HG02623 (cell line): Measurements from ENCODE around the gene CAPNS1.
A peak's percentile ranks its signal among the peaks of the same experiment; 100 is the strongest.
"Not testable (repeated sequence)": the region's sequence is repeated elsewhere in the genome, so short reads cannot be mapped to it uniquely, and the experiment has no call there.

Experiments used
- ATAC-seq: cut with Tn5 transposase; IDR thresholded peaks from one replicate; pipeline ENCODE4 v1.9.1; 2021; ENCODE audit warnings: moderate library complexity; ENCODE audit not compliant: unreplicated experiment

CAPNS1 gene

DNA sequence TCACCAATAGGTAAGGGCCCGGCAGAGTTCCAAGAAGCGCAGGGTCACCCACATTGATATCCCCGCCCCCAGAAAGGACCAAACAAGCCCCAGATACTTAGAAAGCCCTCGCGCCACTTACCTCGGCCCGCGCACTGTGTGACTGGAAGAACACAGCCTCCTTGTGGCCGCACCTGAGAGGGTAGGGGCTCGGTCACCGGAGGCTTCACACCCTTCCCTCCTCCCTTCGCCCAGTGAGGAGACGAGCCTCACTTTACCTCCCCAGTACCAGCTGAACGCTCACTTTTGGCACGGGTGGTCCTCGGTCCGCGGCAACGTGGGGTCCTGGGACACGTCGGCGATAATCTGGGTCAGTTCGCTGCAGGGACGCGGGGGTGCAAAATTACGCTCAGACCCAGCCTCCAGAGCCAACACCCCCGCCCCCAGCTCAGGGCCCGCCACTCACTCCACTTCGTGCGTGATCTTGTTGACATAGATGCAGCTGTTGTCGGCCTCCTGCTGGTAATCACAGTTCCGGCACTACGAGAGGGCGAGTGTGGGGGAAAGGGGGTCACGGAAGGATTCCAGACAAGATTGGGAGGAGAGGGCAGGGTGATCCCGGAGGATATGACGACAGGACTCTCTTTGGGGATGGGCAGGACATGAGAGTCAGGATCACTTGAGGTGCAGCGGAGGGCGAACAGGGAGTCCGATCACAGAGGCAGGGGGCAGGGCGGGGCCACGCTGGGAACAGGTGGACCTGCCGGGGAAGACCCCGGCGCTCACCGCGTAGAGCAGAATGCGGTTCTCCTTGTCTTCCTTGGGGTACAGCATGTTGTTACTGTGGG is 25.8 kb upstream of the CAPNS1 start:
- ATAC-seq, result no peak

DNA sequence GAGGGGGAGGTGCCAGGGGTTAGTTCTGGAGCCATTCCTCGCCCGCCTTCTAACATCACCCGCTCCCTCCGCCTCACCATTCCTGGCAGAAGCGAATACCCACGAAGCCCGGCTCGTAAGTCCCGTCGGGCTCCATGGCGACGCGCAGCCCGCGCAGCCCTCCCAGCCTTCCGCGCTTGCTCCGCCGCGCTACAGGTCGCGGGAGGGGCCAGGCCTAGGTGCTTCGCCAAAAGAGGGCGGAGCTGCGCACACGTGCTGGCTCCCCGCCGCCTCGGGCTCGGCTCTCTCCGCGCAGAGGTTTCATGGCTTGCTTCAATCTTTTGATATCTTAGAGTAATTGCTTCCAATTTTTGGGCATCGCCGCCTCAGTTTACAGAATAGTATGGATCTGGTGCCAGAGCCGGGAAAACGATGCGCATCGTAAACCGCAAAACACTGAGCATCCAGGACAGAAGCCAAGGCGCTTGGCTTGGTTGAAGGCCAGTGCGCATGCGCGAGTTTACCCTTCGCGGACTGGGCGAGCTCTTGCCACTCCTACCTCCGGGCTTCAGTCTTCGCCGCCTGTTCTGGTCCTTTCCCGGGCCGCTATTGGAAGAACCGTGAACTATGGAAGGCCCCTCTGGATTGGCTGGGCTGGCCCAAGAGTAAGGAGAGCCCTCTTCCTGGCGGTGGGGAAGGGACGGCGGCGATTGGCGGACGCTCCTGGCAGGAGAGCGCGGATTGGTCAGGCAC is 25.0 kb upstream of the CAPNS1 start, which contains the start of gene POLR2I:
Gene POLR2I (minus strand): TSS at position 155 of the 732 bp plus-strand sequence. CDS start 19 bp downstream, at position 136.
- peak; percentile 81 for ATAC-seq

DNA sequence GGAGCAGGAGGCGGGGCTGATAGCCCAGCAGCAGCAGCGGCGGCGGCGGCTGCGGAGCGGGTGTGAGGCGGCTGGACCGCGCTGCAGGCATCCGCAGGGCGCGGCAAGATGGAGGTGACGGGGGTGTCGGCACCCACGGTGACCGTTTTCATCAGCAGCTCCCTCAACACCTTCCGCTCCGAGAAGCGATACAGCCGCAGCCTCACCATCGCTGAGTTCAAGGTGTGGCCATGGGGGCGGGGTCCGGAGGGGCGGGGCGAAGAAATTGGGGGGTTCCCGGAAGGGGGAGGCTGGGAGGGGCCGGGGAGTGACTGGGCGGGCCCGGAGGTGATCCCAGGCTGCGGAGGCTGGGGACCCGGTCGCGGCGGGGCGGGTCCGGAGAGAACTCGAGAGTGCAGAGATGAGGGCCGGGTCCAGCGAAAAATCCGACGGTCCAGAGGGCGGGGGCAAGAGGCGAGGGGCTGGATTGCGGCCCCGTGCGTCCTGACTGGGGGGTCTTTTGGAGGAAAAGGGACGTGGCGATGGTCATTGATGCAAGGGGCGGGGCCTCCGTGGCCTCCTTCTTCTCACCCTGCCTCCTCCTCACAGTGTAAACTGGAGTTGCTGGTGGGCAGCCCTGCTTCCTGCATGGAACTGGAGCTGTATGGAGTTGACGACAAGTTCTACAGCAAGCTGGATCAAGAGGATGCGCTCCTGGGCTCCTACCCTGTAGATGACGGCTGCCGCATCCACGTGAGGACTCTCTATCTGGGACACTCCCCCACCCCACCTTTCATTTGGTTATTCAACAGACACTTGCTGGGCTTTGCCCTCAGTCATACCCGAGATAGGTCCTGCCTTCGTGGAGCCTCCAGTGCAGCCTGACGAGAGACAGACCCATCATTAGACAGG is 24.2 kb upstream of the CAPNS1 start, which contains the start of gene TBCB:
Gene TBCB (plus strand): TSS at position 16 of the 891 bp plus-strand sequence. CDS start 93 bp downstream, at position 109.
- peak; percentile 27 for ATAC-seq

DNA sequence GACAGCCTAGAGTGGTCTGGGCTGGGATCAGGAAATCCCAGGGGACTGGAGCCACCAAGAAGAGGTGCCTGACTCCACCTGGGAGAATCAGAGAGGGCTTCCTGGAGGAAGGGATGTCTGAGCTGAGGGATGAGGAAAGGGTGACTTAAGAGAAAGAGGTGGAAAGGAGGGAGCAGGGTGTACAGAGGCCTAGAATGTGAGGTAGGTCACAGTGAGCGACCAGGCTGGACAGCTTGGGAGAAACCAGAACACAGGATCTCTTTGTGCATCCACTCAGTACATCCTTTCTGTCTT is 23.6 kb upstream of the CAPNS1 start:
- ATAC-seq, result no peak

DNA sequence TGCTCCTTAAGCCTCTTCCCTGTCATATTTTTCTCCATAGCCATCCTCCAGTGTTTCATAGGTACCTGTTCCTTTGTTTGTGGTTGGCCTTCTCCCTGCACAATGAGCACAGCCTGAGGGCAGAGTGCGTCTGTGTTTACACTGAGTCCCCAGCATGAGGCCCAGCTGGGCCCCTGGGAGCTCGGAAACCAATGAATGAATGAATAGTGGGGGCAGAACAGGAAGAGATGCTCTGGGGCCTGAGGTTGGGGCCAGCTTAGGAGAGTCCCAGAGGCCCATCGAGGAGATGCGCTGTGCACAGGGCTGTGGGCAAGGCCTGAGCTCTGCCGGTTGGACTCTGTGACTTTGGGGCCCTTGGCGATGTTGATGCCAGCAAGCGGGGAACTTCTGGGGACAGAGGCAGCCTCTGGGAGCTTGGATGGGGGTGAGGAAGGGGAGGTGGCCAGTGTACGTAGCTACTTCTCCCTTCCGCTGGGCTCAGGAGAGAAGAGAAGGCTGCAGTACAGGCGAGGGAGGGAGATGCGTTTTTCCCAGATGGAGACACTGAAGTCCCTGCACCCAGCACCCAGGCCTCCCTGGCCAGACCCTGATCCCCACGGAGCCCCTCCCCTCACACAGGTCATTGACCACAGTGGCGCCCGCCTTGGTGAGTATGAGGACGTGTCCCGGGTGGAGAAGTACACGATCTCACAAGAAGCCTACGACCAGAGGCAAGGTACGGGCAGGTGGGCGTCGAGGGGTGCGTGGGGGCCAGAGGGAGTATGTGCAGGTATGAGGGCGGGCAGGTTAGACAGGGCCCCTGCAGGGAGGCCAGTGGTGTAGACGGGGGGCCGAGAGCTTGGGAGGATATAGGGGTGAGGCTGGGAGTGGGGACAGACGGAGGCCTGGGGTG is 19.5 kb upstream of the CAPNS1 start:
- ATAC-seq, result no peak

DNA sequence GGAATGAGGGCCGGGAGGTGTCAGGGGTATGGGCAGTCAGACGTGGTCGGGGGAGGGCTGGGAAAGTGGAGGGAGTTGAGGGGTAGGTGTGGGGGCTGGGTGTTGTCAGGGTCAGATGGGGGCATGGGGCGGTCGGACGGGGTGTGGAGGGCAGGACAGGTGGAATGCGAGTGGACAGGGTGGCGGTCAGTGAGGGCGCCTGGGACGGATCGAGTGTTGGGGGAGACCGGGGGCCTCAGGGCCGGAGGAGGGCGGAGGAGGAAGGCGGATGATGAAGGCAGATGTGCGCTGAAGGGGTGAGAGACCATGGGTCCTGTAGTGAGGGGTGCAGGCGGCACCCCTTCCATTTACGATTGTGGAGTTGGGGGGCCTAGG is 18.9 kb upstream of the CAPNS1 start:
- ATAC-seq, result no peak

DNA sequence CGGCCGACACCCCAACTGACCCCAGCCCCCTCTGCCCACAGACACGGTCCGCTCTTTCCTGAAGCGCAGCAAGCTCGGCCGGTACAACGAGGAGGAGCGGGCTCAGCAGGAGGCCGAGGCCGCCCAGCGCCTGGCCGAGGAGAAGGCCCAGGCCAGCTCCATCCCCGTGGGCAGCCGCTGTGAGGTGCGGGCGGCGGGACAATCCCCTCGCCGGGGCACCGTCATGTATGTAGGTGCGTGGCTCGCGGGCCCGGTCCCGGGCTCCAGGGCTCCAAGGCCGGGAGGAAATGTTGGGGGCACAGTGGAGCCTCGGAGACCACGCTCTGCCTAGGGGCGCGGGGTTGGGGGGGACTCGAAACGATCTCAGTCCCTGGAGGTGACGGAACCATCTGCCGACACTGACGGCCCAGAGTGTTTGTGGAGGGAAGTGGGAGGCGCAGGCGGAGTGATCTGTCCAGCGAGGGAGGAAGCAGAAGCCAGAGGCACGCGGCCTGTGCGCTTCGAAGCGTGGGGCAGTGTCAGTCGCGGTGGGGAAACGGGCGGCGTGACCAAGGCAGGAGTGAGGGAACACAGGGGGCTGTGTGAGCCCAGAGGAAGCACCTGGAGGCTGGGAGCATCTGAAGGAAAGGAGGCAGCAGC is 18.3 kb upstream of the CAPNS1 start:
- no peak for ATAC-seq

DNA sequence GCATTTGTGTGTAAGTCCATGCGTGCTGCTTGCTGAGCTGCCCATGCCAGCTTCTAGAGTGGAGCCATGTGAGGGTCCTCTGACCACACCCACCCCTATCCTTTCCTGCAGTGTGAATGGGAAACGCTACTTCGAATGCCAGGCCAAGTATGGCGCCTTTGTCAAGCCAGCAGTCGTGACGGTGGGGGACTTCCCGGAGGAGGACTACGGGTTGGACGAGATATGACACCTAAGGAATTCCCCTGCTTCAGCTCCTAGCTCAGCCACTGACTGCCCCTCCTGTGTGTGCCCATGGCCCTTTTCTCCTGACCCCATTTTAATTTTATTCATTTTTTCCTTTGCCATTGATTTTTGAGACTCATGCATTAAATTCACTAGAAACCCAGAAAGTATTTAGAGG is 14.3 kb upstream of the CAPNS1 start:
- ATAC-seq, result no peak

DNA sequence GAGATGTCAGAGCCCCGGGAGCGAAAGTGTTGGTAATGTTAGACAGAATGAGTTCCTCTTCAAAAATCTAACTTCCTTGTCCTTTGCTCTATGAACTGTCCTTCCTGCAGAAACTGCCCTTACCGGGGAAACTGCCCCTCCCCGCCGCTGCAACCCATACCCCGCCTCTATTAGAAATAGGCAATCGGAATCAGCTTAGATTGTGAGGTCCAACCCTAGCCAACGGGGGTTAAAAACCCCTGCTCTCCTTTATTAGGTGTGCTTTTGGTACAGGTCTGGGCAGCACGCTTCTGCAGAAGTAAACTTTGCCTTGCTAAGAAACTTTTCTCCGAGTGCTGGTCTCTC is 11.5 kb upstream of the CAPNS1 start:
- ATAC-seq, result no peak

DNA sequence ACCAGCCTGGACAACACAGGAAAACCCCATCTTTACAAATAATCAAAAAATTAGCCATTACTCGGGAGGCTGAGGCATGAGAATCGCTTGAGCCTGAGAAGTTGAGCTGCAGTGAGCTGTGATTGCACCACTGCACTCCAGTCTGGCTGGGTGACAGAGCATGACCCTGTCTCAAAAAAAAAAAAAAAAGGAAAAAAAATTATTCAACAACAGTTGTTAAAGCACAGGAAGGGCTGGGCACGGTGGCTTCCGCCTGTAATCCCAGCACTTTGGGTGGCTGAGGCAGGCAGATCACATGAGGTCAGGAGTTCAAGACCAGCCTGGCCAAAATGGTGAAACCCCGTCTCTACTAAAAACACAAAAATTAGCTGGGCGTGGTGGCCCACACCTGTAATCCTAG is 8.6 kb upstream of the CAPNS1 start:
- not testable (repeated sequence) for ATAC-seq

DNA sequence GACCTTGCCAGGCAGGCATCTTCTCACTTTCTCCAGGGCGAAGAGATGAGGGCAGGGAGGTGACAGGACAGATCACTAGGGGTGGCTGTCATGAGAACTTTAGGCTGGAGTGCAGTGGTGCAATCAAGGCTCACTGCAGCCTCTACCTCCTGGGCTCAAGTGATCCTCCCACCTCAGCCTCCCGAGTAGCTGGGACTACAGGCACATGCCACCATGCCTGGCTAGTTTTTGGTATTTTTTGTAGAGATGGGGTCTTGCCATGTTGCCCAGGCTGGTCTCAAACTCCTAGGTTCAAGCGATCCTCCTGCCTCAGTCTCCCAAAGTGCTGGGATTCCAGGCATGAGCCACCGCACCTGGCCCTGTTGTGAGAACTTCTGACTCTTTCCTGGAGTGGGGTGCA is 5.0 kb upstream of the CAPNS1 start:
- not testable (repeated sequence) for ATAC-seq

DNA sequence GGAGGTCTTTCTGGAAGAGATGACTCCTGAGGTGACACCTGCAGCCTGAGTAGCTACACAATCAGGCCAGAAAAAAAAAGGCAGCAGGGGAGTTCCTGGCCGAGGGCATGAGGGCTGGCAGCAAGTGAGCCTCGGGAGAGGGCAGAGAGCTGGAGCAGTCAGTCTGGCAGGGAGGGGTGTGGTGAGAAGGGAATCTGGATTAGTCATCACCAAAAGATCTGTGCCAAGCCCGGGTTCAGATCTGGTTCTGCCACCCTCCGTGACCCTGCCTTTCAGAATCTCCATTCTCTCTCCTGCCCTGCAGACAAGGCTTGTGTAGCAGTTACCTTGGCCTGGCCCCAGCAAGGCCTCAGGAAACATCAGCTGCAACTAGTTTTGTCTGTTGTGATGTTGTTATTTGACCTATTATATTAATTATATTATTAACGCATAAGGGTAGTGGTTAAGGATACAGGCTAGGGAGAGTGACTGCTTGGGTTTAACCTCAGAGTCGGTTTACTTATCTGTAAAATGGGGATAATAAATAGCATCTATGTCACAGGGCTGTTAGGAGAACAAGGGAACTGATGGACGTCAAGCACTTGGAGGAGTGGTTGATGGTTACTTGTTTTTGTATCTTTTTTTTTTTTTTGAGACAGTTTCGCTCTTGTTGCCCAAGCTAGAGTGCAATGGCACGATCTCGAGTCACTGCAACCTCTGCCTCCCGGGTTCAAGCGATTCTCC is 2.7 kb upstream of the CAPNS1 start:
- no peak for ATAC-seq

DNA sequence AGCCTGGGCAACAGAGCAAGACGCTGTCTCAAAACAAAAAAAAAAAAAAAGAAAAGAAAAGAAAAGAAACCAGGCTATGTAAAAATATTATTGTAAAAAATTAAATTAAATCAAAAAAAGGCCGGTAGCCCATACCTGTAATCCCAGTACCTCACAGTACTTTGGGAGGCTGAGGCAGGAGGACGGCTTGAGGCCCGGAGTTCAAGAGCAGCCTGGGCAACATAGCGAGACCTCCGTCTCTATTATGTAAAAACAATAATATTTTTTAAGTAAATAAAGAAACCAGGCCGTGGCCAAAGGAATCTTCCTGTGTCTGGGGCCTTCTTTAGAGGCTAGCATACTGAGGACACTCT is 770 bp upstream of the CAPNS1 start:
- no peak for ATAC-seq

DNA sequence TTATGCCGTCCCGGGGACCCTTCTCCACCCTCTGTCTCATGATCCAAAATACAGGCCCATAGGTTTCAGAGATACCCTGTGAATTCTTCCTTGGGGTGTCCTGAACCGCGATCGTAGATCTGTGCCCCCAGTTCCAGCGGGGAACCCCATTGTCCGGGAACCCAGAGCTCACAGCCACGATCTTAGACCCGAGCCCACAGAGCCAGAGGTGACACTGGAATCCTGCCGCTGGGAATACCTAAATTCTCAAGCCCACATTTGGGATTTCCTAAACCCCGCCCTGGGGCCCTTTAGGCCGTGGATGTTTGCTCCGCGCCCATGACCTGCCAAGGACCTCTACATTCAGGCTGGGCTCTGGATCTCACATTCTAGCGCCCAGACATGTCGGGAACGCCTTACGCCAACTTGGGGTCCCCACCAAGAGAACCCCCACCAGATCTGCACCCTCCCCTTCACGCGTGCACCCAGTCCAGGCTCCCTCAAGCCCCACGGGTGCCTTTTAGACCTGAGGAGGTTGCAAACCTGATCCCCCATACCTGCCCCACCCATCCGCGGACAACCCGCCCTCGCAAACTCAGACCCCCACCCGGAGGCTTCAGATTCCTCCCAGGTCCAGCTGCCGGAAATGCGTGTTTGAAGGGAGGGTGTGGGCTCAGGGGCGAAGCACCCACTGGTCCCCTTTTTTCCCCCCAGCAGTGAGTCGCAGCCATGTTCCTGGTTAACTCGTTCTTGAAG is 605 bp downstream of the CAPNS1 start:
- no peak for ATAC-seq

DNA sequence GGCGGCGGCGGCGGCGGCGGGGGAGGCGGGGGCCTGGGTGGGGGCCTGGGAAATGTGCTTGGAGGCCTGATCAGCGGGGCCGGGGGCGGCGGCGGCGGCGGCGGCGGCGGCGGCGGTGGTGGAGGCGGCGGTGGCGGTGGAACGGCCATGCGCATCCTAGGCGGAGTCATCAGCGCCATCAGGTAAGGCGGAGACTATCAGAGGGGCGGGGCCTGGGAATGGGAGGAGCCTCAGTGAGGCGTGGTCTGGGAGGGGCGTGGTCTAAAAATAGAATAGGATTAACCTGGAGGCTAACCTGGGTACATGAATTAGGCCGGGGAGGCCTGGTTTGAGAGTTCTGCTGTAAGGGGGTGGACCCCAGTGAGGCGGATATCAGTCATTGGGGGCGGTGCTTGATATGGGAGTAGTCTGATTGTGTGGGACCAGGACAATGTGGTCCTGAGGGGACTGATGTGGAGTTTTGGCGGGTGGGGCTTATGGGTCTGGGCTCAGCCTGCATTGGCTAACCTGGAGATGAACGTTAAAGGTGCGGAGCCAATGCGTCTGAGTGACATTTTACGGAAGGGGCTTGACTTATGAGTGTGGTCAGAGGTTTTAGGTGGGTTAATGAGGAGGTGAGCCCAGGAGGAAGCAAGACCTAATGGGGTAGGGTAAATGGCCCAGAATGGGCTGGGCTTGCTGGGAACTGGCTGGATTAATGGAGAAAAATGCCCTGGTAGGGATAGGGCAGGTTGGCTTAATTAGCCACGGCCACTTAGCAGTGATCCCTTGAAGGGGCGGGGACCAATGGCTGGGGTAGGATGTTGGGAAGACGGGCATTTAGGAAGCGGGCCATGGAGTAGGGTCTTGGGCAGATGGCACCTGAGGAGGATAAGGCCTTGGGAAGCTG is 1.4 kb downstream of the CAPNS1 start:
- no peak for ATAC-seq

DNA sequence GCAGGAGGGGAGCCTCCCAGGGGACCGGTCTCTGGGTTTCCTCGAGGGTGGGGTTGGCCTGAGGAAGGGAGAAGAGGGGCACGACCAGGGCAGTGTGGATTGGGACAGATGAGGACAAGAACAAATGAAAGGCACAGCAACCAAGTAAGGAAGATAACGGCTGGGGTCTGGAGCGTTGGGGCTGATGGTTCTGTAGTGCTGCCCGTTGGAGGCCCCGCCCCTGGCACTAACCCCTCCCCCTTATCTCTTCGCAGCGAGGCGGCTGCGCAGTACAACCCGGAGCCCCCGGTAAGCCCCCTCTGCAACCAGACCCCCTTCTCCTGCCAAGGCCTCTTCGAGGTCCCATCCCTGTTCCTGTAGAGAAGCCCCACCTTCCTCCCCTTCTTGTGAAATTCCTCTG is 2.2 kb downstream of the CAPNS1 start:
- ATAC-seq, result no peak

DNA sequence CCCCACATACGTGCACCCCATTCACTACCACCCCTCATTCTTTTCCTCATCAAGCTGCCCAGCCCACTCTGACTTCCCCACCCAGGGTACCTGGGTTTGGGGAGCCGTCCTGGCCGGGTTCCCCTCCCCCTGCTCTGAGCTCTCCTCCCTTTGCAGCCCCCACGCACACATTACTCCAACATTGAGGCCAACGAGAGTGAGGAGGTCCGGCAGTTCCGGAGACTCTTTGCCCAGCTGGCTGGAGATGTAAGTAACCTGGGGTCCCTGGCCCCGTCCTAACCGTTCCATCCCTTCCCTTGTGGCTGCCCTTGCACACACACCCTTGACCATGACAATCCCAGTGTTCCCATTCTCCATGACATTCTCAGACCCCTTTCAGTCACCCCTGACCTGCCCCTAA is 2.6 kb downstream of the CAPNS1 start:
- no peak for ATAC-seq

DNA sequence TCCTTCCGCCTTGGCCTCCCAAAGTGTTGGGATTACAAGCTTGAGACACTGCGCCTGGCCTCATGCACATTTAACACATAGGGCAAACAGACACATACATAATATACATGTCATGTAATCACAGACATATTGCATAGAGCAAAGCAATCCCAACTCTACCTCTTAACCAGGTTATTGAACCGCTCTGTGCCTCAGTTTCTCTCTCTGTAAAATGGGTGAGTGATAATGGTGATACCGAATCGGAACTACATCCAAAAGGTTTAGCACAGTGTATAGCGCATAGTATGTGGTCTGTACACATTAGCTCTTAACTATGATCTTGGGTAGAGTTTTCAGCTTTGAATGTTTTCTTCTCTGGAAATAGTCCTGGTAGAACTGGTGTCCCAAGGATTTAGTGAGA is 4.8 kb downstream of the CAPNS1 start:
- no peak for ATAC-seq
